Pancreas (tissue), 10 donors: ENCODE data around the gene BHLHE23. TPM values are rescaled to one million over a fixed set of nuclear protein-coding genes. Genes with fewer than 3 reads are reported as not detected.
A peak's percentile ranks its signal among the peaks of the same experiment; 100 is the strongest.

Source experiments
- ATAC-seq, 4 donors: fragments of 200-7000 bp; cut with Tn5 transposase; one replicate each; pipeline versions ENCODE4 v1.8.0 to v1.9.1; 2020; ENCODE audit warnings: mild to moderate bottlenecking in 4 of 4, moderate library complexity in 4 of 4
- DNase-seq, 6 donors: peaks; one replicate each; pipeline ENCODE4 v3.0.0-alpha.2; 2020
- FAIRE-seq: peaks from 2 replicates; lab custom pipeline; 2012; peaks lifted over from hg19 to GRCh38; lab: Jason Lieb, UNC
- H3K27ac ChIP-seq, 4 donors: fragments of 200-600 bp; sonication (generic); 1 replicate in 3 of 4; 2 replicates in 1 of 4; pipeline versions ENCODE4 v1.5.0 to v1.8.0; 2020
- H3K27me3 ChIP-seq, 4 donors: fragments of 200-600 bp; one replicate each; pipeline ENCODE4 v1.8.0; 2021
- H3K36me3 ChIP-seq, 3 donors: fragments of 200-600 bp; sonication (generic) in 1 of 3; one replicate each; pipeline versions ENCODE4 v1.5.0 to v1.8.0; 2020 to 2021
- H3K4me1 ChIP-seq, 3 donors: fragments of 200-600 bp; one replicate each; pipeline ENCODE4 v1.8.0; 2021
- H3K4me3 ChIP-seq, 4 donors: fragments of 200-600 bp; sonication (generic) in 2 of 4; one replicate each; pipeline versions ENCODE4 v1.5.0 to v1.8.0; 2020 to 2021
- H3K9me3 ChIP-seq, 4 donors: fragments of 200-600 bp; one replicate each; pipeline ENCODE4 v1.8.0; 2021
- WGBS, 2 donors: extraction: QIAGEN DNeasy Blood & Tissue Kit; methylation state at CpG; one replicate each; pipeline ENCODE4 v1.1.7; 2013; 5-methylcytosine and 5-hydroxymethylcytosine counted together
- intact Hi-C, 3 donors: fragments of 100-400 bp; cut with DNase I; formaldehyde crosslinking; loops; one replicate each; pipeline versions ENCODE4 v1.11.1 to v1.14.2; 2022
- polyA plus RNA-seq, 2 donors: library from polyadenylated mRNA; stranded (reverse); fragments of 200-250 nt; gene quantifications; one replicate each; pipeline ENCODE4 v1.2.3, GENCODE V29; 2013
- total RNA-seq, 6 donors: library from RNA; stranded (reverse); fragmentation: NEBNext Ultra II Directional in 4 of 6; extraction: Animal tissue kit (Norgen Biotek cat#: 25700) in 4 of 6; gene quantifications; one replicate each; pipeline versions ENCODE4 v1.2.1 to v1.2.4, GENCODE V29; 2021 to 2023
- TF ChIP-seq, protein P1 (sequence below), 4 donors: fragments of 200-600 bp; sonication (generic) in 3 of 4; IDR thresholded peaks; one replicate each; pipeline versions ENCODE4 v1.5.0 to v1.8.0; 2021; ENCODE audit warnings: antibody characterized with exemption in 4 of 4
- donor health status: healthy with polysubstance abuse.
- donor health status: DM: no; HTN: no; CAD: no; lungs with moderate emphysema.
- donor health status: DM: no; HTN: no; CAD: no.
- donor health status: control.
- donor health status: control.
- donor health status: Bipolar disorder and iron deficiency.
- donor health status: DM: yes; HTN: yes; CAD: no.
- donor health status: DM: no; HTN: no; CAD: no.
- donor health status: DM: no; HTN: no; CAD: no.
- donor health status: DM: yes; HTN: yes; CAD: no.

Gene BHLHE23
- total and polyA plus RNA-seq, 8 donors = not detected

GRCh38 chr20:62971211-62971949 is 35.4 kb downstream of the BHLHE23 start:
- intact Hi-C loops = no loop called here
- peaks cover 0 to 24% (median 3%) of the 10 kb centered on the region in 4 donors for H3K27me3 ChIP-seq

GRCh38 chr20:62970307-62971210 is 36.2 kb downstream of the BHLHE23 start:
- Histone ChIP-seq H3K27me3 (peaks cover 0 to 24% (median 3%) of the 10 kb centered on the region in 4 donors), H3K9me3 (no peaks in the 10 kb centered on the region), H3K4me1 (peaks cover 0 to 4% (median 0%) of the 10 kb centered on the region in 3 donors), H3K27ac (no peak overlapping the region), H3K4me3 (no peak overlapping the region), H3K36me3 (no peaks in the 10 kb centered on the region)
- TF ChIP-seq, protein P1, sequence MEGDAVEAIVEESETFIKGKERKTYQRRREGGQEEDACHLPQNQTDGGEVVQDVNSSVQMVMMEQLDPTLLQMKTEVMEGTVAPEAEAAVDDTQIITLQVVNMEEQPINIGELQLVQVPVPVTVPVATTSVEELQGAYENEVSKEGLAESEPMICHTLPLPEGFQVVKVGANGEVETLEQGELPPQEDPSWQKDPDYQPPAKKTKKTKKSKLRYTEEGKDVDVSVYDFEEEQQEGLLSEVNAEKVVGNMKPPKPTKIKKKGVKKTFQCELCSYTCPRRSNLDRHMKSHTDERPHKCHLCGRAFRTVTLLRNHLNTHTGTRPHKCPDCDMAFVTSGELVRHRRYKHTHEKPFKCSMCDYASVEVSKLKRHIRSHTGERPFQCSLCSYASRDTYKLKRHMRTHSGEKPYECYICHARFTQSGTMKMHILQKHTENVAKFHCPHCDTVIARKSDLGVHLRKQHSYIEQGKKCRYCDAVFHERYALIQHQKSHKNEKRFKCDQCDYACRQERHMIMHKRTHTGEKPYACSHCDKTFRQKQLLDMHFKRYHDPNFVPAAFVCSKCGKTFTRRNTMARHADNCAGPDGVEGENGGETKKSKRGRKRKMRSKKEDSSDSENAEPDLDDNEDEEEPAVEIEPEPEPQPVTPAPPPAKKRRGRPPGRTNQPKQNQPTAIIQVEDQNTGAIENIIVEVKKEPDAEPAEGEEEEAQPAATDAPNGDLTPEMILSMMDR (IDR thresholded peaks at IDR 0.05) = no peak
- intact Hi-C loops = no loop called here
- no peak for FAIRE-seq
- peak in 1 of 6 donors; percentile 60 for DNase-seq
- ATAC-seq = no peak
- WGBS, 2 donors = 51 to 52% methylated on average over 28 to 33 of the region's 33 CpGs

More at GRCh38 chr20:62971211-62971949, 35.4 kb downstream of the BHLHE23 start:
- TF ChIP-seq, protein P1 (IDR thresholded peaks at IDR 0.05) = no peak
- no peaks in the 10 kb centered on the region for H3K36me3 ChIP-seq
- FAIRE-seq (no peak), ATAC-seq (no peak), DNase-seq (no peak)
- H3K9me3 ChIP-seq = no peaks in the 10 kb centered on the region
- H3K27ac ChIP-seq = no peak overlapping the region
- peaks cover 0 to 4% (median 0%) of the 10 kb centered on the region in 3 donors for H3K4me1 ChIP-seq
- H3K4me3 ChIP-seq = no peak overlapping the region
- WGBS, 2 donors = 52 to 71% methylated on average over 10 of the region's 10 CpGs

DNA sequence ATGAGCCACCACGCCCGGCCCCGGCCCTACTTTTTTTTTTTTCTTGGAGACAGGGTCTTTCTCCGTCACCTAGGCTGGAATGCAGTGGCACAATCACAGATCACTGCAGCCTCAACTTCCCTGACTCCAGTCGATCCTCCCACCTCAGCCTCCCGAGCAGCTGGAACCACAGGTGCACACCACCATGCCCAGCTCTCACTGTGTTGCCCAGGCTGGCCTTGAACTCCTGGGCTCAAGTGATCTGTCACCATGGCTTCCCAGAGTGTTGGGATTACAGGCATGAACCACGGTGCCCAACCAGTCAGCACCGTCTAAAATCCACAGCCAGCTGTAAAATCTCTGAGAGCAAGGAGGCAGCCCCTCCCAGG is 36.8 kb downstream of the BHLHE23 start:
- 62 to 72% methylated on average over 7 to 8 of the region's 8 CpGs for WGBS, 2 donors
- DNase-seq = no peak
- TF ChIP-seq, protein P1 (IDR thresholded peaks at IDR 0.05) = no peak
- no peak overlapping the region for H3K27ac ChIP-seq
- intact Hi-C loops = no loop called here
- peaks cover 0 to 4% (median 0%) of the 10 kb centered on the region in 3 donors for H3K4me1 ChIP-seq
- no peaks in the 10 kb centered on the region for H3K36me3 ChIP-seq
- H3K27me3 ChIP-seq = peaks cover 0 to 18% (median 3%) of the 10 kb centered on the region in 4 donors
- no peaks in the 10 kb centered on the region for H3K9me3 ChIP-seq
- H3K4me3 ChIP-seq = no peak overlapping the region
- no peak for FAIRE-seq
- ATAC-seq = no peak

GRCh38 chr20:62969179-62969760 is 37.5 kb downstream of the BHLHE23 start:
- Histone ChIP-seq H3K27ac (no peak overlapping the region), H3K27me3 (peaks cover 0 to 12% (median 3%) of the 10 kb centered on the region in 4 donors), H3K9me3 (no peaks in the 10 kb centered on the region), H3K4me3 (no peak overlapping the region), H3K36me3 (no peaks in the 10 kb centered on the region), H3K4me1 (peaks cover 0 to 4% (median 0%) of the 10 kb centered on the region in 3 donors)
- 34 to 41% methylated on average over 16 of the region's 16 CpGs for WGBS, 2 donors
- intact Hi-C loops = no loop called here
- FAIRE-seq (no peak), ATAC-seq (no peak), DNase-seq (no peak)
- TF ChIP-seq, protein P1 (IDR thresholded peaks at IDR 0.05) = no peak
